GM23338 (cell line): ENCODE data around the gene ARHGEF19. TPM values are rescaled to one million over a fixed set of nuclear protein-coding genes. Genes with fewer than 3 reads are reported as not detected.
"Not testable (repeated sequence)": the region's sequence is repeated elsewhere in the genome, so short reads cannot be mapped to it uniquely, and the experiment has no call there.

Experiments
- ATAC-seq: fragments of 200-7000 bp; cut with Tn5 transposase; 3 replicates; pipeline ENCODE4 v1.9.1; 2020
- DNase-seq: peaks from one replicate; pipeline ENCODE4 v3.0.0-alpha.2; 2015; ENCODE audit warnings: low spot score
- H2AFZ ChIP-seq: fragments of 200-600 bp; sonication (generic); 2 replicates; pipeline ENCODE4 v1.8.0; 2016; ENCODE audit warnings: antibody characterized with exemption, mild to moderate bottlenecking, moderate library complexity
- H3F3A ChIP-seq: fragments of 200-600 bp; sonication (generic); replicated peaks from 2 replicates; pipeline ENCODE4 v1.8.0; 2017; ENCODE audit warnings: antibody characterized with exemption, mixed run types, low read depth
- H3K27ac ChIP-seq: fragments of 200-600 bp; sonication (generic); 2 replicates; pipeline ENCODE4 v1.6.1; 2016; ENCODE audit warnings: low read depth
- H3K27me3 ChIP-seq: fragments of 200-600 bp; sonication (generic); 2 replicates; pipeline ENCODE4 v1.8.0; 2016; ENCODE audit warnings: mild to moderate bottlenecking, mixed run types, moderate library complexity; ENCODE audit not compliant: insufficient read depth
- H3K36me3 ChIP-seq: fragments of 200-600 bp; sonication (generic); 2 replicates; pipeline ENCODE4 v1.8.0; 2016; ENCODE audit warnings: mild to moderate bottlenecking; ENCODE audit not compliant: insufficient read depth
- H3K4me1 ChIP-seq: fragments of 200-600 bp; sonication (generic); 2 replicates; pipeline ENCODE4 v1.8.0; 2016; ENCODE audit warnings: mild to moderate bottlenecking, moderate library complexity; ENCODE audit not compliant: insufficient read depth
- H3K4me2 ChIP-seq: fragments of 200-600 bp; sonication (generic); 2 replicates; pipeline ENCODE4 v1.7.1; 2017; ENCODE audit warnings: mixed run types
- H3K4me3 ChIP-seq: fragments of 200-600 bp; sonication (generic); 2 replicates; pipeline ENCODE4 v1.6.1; 2016; ENCODE audit warnings: mixed run types
- H3K79me2 ChIP-seq: fragments of 200-600 bp; sonication (generic); replicated peaks from 2 replicates; pipeline ENCODE4 v1.8.0; 2017; ENCODE audit warnings: mild to moderate bottlenecking; ENCODE audit not compliant: insufficient read depth
- H3K9me2 ChIP-seq: fragments of 200-600 bp; sonication (generic); 2 replicates; pipeline ENCODE4 v1.8.0; 2017; ENCODE audit not compliant: insufficient read depth
- H4K20me1 ChIP-seq: fragments of 200-600 bp; sonication (generic); replicated peaks from 2 replicates; pipeline ENCODE4 v1.8.0; 2017; ENCODE audit warnings: mild to moderate bottlenecking; ENCODE audit not compliant: insufficient read depth
- H3K27ac Mint-ChIP-seq: 2 replicates; pipeline ENCODE4 v1.8.0; 2020; ENCODE audit warnings: inconsistent platforms, mild to moderate bottlenecking, moderate library complexity, mixed read lengths
- H3K27me3 Mint-ChIP-seq: 3 replicates; pipeline ENCODE4 v1.8.0; 2022; ENCODE audit warnings: low read depth, mild to moderate bottlenecking, moderate library complexity, mixed read lengths, inconsistent platforms; ENCODE audit not compliant: insufficient read depth, poor library complexity
- H3K36me3 Mint-ChIP-seq: 3 replicates; pipeline ENCODE4 v1.8.0; 2021; ENCODE audit warnings: low read depth, mild to moderate bottlenecking, inconsistent platforms, moderate library complexity, mixed read lengths
- H3K4me1 Mint-ChIP-seq: 3 replicates; pipeline ENCODE4 v1.8.0; 2020; ENCODE audit warnings: mild to moderate bottlenecking, inconsistent platforms, mixed read lengths
- H3K4me3 Mint-ChIP-seq: 3 replicates; pipeline ENCODE4 v1.8.0; 2021; ENCODE audit warnings: moderate library complexity, mild to moderate bottlenecking, inconsistent platforms, mixed read lengths
- H3K9me3 Mint-ChIP-seq: 3 replicates; pipeline ENCODE4 v1.8.0; 2020; ENCODE audit warnings: moderate library complexity, mild to moderate bottlenecking, inconsistent platforms, mixed read lengths
- CREB1 ChIP-seq: fragments of 250-450 bp; sonication (Bioruptor Pico); IDR thresholded peaks from 2 replicates; pipeline ENCODE4 v1.5.0; 2020; ENCODE audit warnings: low read depth, mild to moderate bottlenecking, moderate library complexity
- EZH2phosphoT487 ChIP-seq: fragments of 200-600 bp; sonication (generic); IDR thresholded peaks from one replicate; pipeline ENCODE4 v1.8.1; 2018; ENCODE audit warnings: antibody characterized with exemption; ENCODE audit not compliant: unreplicated experiment
- NANOG ChIP-seq: IDR thresholded peaks from 2 replicates; pipeline ENCODE4 v1.6.1; 2016; ENCODE audit warnings: antibody characterized with exemption, borderline replicate concordance
- STAT1 ChIP-seq: IDR thresholded peaks from one replicate; pipeline ENCODE4 v1.6.1; 2016; ENCODE audit warnings: antibody characterized with exemption; ENCODE audit not compliant: unreplicated experiment
- polyA plus RNA-seq: library from polyadenylated mRNA; unstranded; fragments of >200 nt; fragmentation: Nextera tagmentation; extraction: Ambion mirVana; gene quantifications from 2 replicates; pipeline ENCODE4 v1.2.1, GENCODE V29; 2016
- total RNA-seq: library from RNA; depleted of rRNA; stranded (reverse); fragments of >200 nt; shearing (Covaris generic); gene quantifications from 2 replicates; pipeline ENCODE4 v1.2.3, GENCODE V29; 2014
- TF ChIP-seq, protein P1 (sequence below), 2 experiments: fragments of 200-600 bp in 1 of 2; sonication (generic) in 1 of 2; conservative IDR thresholded peaks; 2 replicates each; pipeline versions ENCODE4 v1.5.1 to v1.6.1; 2016 to 2017; ENCODE audit warnings: antibody characterized with exemption in 2 of 2, low read depth in 2 of 2, mild to moderate bottlenecking in 2 of 2, moderate library complexity in 1 of 2
- TF ChIP-seq, protein P2 (sequence below): IDR thresholded peaks from 2 replicates; pipeline ENCODE4 v1.6.1; 2016; ENCODE audit warnings: antibody characterized with exemption

Gene ARHGEF19
- total and polyA plus RNA-seq, 2 experiments from 2014 or later, result 19.5 to 46.4 TPM

DNA sequence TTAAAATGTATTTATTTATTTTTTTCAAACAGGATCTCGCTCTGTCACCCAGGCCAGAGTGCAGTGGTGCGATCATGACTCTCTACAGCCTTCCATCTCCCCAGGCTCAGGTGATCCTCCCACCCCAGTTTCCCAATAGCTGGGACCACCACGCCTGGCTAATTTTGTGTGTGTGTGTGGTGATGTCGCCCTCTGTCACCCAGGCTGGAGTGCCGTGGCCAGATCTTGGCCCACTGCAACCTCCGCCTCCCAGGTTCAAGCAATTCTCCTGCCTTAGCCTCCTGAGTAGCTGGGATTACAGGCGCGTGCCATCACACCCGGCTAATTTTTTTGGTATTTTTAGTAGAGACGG is 44.3 kb downstream of the ARHGEF19 start:
- H2AFZ ChIP-seq, result 0 out of 2 replicates have a peak overlapping the region, but pooled peaks have one; percentile 28
- peak overlapping the region; percentile 90 for H3K27ac ChIP-seq
- Mint-ChIP-seq H3K27me3 (peaks cover 27% of the 10 kb centered on the region), H3K4me3 (peak overlapping the region; percentile 71), H3K27ac (peak overlapping the region; percentile 52; the same call in 1 of the 2 replicates), H3K4me1 (peaks cover 44% of the 10 kb centered on the region)
- DNase-seq, H3K79me2 ChIP-seq, H3K36me3 ChIP-seq, H3K9me2 ChIP-seq, H4K20me1 ChIP-seq, H3K36me3 Mint-ChIP-seq, H3K27me3 ChIP-seq, H3K9me3 Mint-ChIP-seq: not testable (repeated sequence)
- peak overlapping the region; percentile 63 for H3K4me3 ChIP-seq
- peak overlapping the region; percentile 84 for H3K4me2 ChIP-seq
- TF ChIP-seq, protein P1, sequence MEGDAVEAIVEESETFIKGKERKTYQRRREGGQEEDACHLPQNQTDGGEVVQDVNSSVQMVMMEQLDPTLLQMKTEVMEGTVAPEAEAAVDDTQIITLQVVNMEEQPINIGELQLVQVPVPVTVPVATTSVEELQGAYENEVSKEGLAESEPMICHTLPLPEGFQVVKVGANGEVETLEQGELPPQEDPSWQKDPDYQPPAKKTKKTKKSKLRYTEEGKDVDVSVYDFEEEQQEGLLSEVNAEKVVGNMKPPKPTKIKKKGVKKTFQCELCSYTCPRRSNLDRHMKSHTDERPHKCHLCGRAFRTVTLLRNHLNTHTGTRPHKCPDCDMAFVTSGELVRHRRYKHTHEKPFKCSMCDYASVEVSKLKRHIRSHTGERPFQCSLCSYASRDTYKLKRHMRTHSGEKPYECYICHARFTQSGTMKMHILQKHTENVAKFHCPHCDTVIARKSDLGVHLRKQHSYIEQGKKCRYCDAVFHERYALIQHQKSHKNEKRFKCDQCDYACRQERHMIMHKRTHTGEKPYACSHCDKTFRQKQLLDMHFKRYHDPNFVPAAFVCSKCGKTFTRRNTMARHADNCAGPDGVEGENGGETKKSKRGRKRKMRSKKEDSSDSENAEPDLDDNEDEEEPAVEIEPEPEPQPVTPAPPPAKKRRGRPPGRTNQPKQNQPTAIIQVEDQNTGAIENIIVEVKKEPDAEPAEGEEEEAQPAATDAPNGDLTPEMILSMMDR (conservative IDR thresholded peaks at IDR 0.05; ENCODE audit: low read depth in 2 of 2), result peak in 1 of 2 experiments; percentile 54; a peak in 2 of 4 replicates
- peak; percentile 1; the same call in 1 of the 3 replicates for ATAC-seq
- peaks cover 20% of the 10 kb centered on the region for H3F3A ChIP-seq
- H3K4me1 ChIP-seq, result peaks cover 39% of the 10 kb centered on the region; the same call in 1 of the 2 replicates

DNA sequence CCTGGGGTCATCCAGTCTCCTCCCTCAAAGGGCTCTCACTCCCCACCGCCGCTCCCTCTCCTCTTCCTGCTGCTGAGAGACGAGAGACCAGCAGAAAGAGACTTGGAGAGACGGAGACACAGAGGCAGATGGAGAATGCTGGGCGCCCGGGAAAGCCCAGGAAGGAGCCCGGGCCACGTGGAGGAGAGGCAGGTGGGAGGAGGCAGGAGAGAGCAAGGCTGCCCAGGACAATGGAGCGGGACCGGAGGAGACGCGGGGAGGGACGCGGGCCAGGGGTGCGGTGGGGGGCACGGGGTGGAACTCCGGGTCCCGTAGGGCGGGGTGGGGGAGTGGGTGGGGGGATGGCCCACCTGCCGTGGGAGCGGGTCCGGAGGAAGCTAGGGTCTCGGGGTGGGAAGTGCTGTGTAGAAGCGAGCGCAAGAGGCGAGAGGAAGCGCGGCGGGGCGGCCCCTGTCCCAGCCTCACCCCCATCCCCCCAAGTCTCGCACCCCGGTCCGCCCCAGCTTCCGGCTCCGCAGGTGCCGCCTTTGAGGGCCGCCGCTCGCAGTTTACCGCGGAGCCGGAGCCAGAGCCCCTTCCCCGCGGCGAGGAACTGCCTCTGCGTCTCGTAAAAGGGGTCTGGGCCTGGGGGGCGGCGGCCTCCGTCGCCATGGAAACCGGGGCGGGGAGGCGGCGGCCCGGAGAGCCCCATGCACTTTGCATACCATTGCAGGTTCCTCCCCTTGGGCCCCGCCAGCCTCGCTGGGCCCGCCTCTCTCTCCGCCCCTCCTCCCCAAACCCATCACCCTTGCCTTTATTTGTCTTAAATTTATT is 44.9 kb downstream of the ARHGEF19 start:
- Mint-ChIP-seq H3K4me1 (peaks cover 49% of the 10 kb centered on the region), H3K9me3 (no peaks in the 10 kb centered on the region), H3K27ac (peak overlapping the region; percentile 92), H3K27me3 (peaks cover 30% of the 10 kb centered on the region), H3K4me3 (peak overlapping the region; percentile 71), H3K36me3 (no peaks in the 10 kb centered on the region)
- DNase-seq (peak; percentile 92), ATAC-seq (peak; percentile 84)
- H3K4me2 ChIP-seq, result peak overlapping the region; percentile 84
- 0 out of 2 replicates have a peak overlapping the region, but pooled peaks have one; percentile 43 for H2AFZ ChIP-seq
- H3K79me2 ChIP-seq, result no peaks in the 10 kb centered on the region
- H4K20me1 ChIP-seq, result no peaks in the 10 kb centered on the region
- no peaks in the 10 kb centered on the region; the same call in 1 of the 2 replicates for H3K36me3 ChIP-seq
- H3F3A ChIP-seq, result peaks cover 26% of the 10 kb centered on the region
- H3K27me3 ChIP-seq, result no peaks in the 10 kb centered on the region
- no peaks in the 10 kb centered on the region for H3K9me2 ChIP-seq
- no peak for TF ChIP-seq STAT1
- TF ChIP-seq, protein P2, sequence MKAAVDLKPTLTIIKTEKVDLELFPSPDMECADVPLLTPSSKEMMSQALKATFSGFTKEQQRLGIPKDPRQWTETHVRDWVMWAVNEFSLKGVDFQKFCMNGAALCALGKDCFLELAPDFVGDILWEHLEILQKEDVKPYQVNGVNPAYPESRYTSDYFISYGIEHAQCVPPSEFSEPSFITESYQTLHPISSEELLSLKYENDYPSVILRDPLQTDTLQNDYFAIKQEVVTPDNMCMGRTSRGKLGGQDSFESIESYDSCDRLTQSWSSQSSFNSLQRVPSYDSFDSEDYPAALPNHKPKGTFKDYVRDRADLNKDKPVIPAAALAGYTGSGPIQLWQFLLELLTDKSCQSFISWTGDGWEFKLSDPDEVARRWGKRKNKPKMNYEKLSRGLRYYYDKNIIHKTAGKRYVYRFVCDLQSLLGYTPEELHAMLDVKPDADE, result peak; percentile 57; the same call in 1 of the 2 replicates
- no peak for TF ChIP-seq NANOG
- no peak for TF ChIP-seq EZH2phosphoT487
- TF ChIP-seq CREB1, result peak; percentile 19; the same call in 1 of the 2 replicates
- TF ChIP-seq, protein P1 (conservative IDR thresholded peaks at IDR 0.05; ENCODE audit: low read depth in 2 of 2), result no peak
- peaks cover 45% of the 10 kb centered on the region for H3K4me1 ChIP-seq
- peak overlapping the region; percentile 63 for H3K4me3 ChIP-seq
- peak overlapping the region; percentile 97 for H3K27ac ChIP-seq
